Fibroblast of lung (primary cell): ENCODE measurements around the gene RPS24. TPM values are rescaled to one million over a fixed set of nuclear protein-coding genes. Genes with fewer than 3 reads are reported as not detected.
"Not testable (repeated sequence)": the region's sequence is repeated elsewhere in the genome, so short reads cannot be mapped to it uniquely, and the experiment has no call there.

ENCODE experiments used
- DNase-seq, 2 donors: peaks; one replicate each; pipeline versions ENCODE4 v3.0.0 to v3.0.0-alpha.2; 2010; ENCODE audit warnings: low read depth in 2 of 2
- H2AFZ ChIP-seq: 2 replicates; pipeline ENCODE4 v1.5.1; 2012; ENCODE audit warnings: low read length, control low read depth, inconsistent platforms
- H3K27ac ChIP-seq: 2 replicates; pipeline ENCODE4 v1.5.1; 2011; ENCODE audit warnings: low read length, control low read depth; ENCODE audit not compliant: insufficient read depth
- H3K27me3 ChIP-seq: 2 replicates; pipeline ENCODE4 v1.5.1; 2011; ENCODE audit warnings: mild to moderate bottlenecking, low read length; ENCODE audit not compliant: control insufficient read depth, insufficient read depth
- H3K36me3 ChIP-seq: 2 replicates; pipeline ENCODE4 v1.5.1; 2011; ENCODE audit warnings: low read length; ENCODE audit not compliant: control insufficient read depth, insufficient read depth
- H3K4me1 ChIP-seq: 2 replicates; pipeline ENCODE4 v1.5.1; 2011; ENCODE audit warnings: low read length; ENCODE audit not compliant: control insufficient read depth, insufficient read depth; ENCODE audit errors: extremely low read depth
- H3K4me2 ChIP-seq: 2 replicates; pipeline ENCODE4 v1.5.1; 2011; ENCODE audit warnings: low read length, control low read depth; ENCODE audit not compliant: insufficient read depth; ENCODE audit errors: extremely low read depth
- H3K4me3 ChIP-seq, 4 experiments: fragments of 200-600 bp in 1 of 4; sonication (generic) in 1 of 4; replicated peaks in 1 of 4; 2 replicates each; pipeline ENCODE4 v1.5.1; 2011 to 2016; ENCODE audit warnings: low read length in 4 of 4, low read depth in 3 of 4, mild to moderate bottlenecking in 3 of 4, control low read depth in 2 of 4, inconsistent platforms in 1 of 4, mixed read lengths in 1 of 4; ENCODE audit not compliant: insufficient read depth in 1 of 4; ENCODE audit errors: control extremely low read depth in 1 of 4
- H3K79me2 ChIP-seq: 2 replicates; pipeline ENCODE4 v1.5.1; 2012; ENCODE audit warnings: mild to moderate bottlenecking, low read length, inconsistent platforms; ENCODE audit not compliant: control insufficient read depth, insufficient read depth
- H3K9ac ChIP-seq: 2 replicates; pipeline ENCODE4 v1.5.1; 2011; ENCODE audit warnings: mild to moderate bottlenecking, low read length, control low read depth; ENCODE audit not compliant: insufficient read depth
- H3K9me3 ChIP-seq: 2 replicates; pipeline ENCODE4 v1.5.1; 2012; ENCODE audit warnings: low read depth, low read length; ENCODE audit not compliant: control insufficient read depth, insufficient read depth
- H4K20me1 ChIP-seq: 2 replicates; pipeline ENCODE4 v1.5.1; 2011; ENCODE audit warnings: low read length; ENCODE audit not compliant: control insufficient read depth, insufficient read depth; ENCODE audit errors: extremely low read depth
- EZH2 ChIP-seq: IDR thresholded peaks from 2 replicates; pipeline ENCODE4 v1.5.1; 2012; ENCODE audit warnings: low read length, control low read depth, mild to moderate bottlenecking; ENCODE audit errors: missing control alignments
- polyA plus RNA-seq, 2 donors: library from polyadenylated mRNA; depleted of rRNA in 1 of 2; stranded (reverse) in 1 of 2; unstranded in 1 of 2; fragments of >200 nt; gene quantifications; 2 replicates each; pipeline ENCODE4 v1.2.1, GENCODE V29; 2011 to 2012; ENCODE audit warnings: missing spikeins in 1 of 2
- total RNA-seq: library from RNA; depleted of rRNA; stranded (reverse); fragments of >200 nt; gene quantifications from 2 replicates; pipeline ENCODE4 v1.2.1, GENCODE V29; 2014
- TF ChIP-seq, protein P1 (sequence below), 2 donors: IDR thresholded peaks in 1 of 2; conservative IDR thresholded peaks in 1 of 2; 1 replicate in 1 of 2; 2 replicates in 1 of 2; pipeline ENCODE4 v1.5.1; 2011 to 2012; ENCODE audit warnings: low read length in 2 of 2, control low read depth in 1 of 2, inconsistent platforms in 1 of 2, low read depth in 1 of 2, mild to moderate bottlenecking in 1 of 2

Gene RPS24
- total and polyA plus RNA-seq, 2 donors (not counting 1 experiment from before 2014, with no cell fraction given) = 1,917 to 4,192 TPM

DNA sequence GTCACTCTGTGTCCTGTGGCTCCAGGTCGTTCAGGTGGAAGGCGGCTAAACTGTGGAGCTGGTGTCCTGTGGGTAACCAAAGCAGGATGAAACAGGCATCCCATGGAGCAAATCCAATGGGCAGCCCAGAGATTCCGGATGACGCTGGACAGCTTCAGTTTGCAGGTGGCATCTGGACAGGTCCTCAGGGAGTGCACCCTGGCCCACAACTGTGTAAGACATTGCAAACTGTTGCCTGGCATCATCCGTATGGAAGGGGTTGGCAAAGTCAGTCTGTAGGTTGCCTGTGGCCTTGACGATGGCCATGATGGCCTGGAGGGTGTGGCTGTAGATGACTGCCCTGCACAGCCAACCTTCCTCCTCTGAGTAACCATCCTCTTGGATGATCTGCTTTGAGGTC is 35.5 kb downstream of the RPS24 start:
- Histone ChIP-seq H3K4me2 (no peak overlapping the region), H3K4me3 (no peak overlapping the region), H2AFZ (no peak overlapping the region), H3K27ac (no peak overlapping the region), H3K27me3 (no peaks in the 10 kb centered on the region), H3K36me3 (no peaks in the 10 kb centered on the region), H4K20me1 (no peaks in the 10 kb centered on the region), H3K9me3 (no peaks in the 10 kb centered on the region), H3K79me2 (no peaks in the 10 kb centered on the region), H3K4me1 (no peaks in the 10 kb centered on the region), H3K9ac (no peak overlapping the region)
- DNase-seq = no peak
- TF ChIP-seq EZH2 = no peak
- TF ChIP-seq, protein P1, sequence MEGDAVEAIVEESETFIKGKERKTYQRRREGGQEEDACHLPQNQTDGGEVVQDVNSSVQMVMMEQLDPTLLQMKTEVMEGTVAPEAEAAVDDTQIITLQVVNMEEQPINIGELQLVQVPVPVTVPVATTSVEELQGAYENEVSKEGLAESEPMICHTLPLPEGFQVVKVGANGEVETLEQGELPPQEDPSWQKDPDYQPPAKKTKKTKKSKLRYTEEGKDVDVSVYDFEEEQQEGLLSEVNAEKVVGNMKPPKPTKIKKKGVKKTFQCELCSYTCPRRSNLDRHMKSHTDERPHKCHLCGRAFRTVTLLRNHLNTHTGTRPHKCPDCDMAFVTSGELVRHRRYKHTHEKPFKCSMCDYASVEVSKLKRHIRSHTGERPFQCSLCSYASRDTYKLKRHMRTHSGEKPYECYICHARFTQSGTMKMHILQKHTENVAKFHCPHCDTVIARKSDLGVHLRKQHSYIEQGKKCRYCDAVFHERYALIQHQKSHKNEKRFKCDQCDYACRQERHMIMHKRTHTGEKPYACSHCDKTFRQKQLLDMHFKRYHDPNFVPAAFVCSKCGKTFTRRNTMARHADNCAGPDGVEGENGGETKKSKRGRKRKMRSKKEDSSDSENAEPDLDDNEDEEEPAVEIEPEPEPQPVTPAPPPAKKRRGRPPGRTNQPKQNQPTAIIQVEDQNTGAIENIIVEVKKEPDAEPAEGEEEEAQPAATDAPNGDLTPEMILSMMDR (conservative IDR thresholded peaks at IDR 0.05 in 1 of 2, IDR thresholded peaks at IDR 0.05 in 1 of 2; ENCODE audit: low read depth in 1 of 2, low read length in 2 of 2) = no peak

DNA sequence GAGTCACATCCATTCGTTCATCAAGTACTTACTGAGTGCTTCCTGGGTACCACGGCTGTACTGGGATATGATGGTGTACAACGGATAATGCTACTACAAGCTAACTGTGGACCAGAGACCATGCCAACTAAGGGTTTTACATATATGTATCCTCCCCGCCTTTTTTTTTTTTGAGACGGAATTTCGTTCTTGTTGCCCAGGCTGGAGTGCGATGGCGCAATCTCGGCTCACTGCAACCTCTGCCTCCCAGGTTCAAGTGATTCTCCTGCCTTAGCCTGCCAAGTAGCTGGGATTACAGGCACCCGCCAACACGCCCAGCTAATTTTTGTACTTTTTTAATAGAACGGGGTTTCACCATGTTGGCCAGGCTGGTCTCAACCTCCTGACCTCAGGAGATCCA is 36.4 kb downstream of the RPS24 start:
- not testable (repeated sequence) for H2AFZ ChIP-seq, H3K4me1 ChIP-seq, H3K36me3 ChIP-seq, H4K20me1 ChIP-seq, H3K79me2 ChIP-seq, H3K4me2 ChIP-seq, H3K27ac ChIP-seq, H3K9ac ChIP-seq, H3K9me3 ChIP-seq, H3K27me3 ChIP-seq, DNase-seq, H3K4me3 ChIP-seq

DNA sequence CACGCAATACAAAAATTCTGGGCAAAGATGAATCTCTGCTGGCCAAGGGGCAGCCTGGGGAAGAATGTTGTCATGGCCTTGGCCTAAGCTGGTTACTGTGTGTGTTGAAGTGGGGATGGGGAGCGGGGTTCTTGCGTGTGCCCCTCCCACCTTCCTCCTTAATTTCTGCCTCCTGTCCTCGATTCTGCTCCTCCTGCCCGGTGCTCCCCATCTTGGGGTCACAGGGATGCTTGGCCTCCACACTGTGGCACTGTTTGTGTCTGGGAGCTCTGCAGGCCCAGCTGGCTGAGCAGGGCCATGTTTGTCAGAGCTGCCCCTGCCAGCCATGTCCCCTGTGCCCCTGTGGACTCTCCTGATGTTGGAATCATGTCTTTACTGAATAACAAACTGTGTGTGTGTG is 37.1 kb downstream of the RPS24 start:
- Histone ChIP-seq H4K20me1 (no peaks in the 10 kb centered on the region), H3K9me3 (no peaks in the 10 kb centered on the region), H3K27ac (no peak overlapping the region), H3K36me3 (no peaks in the 10 kb centered on the region), H3K9ac (no peak overlapping the region), H3K4me3 (no peak overlapping the region), H3K27me3 (no peaks in the 10 kb centered on the region), H2AFZ (no peak overlapping the region), H3K4me1 (no peaks in the 10 kb centered on the region), H3K4me2 (no peak overlapping the region), H3K79me2 (no peaks in the 10 kb centered on the region)
- no peak for TF ChIP-seq EZH2
- TF ChIP-seq, protein P1 (conservative IDR thresholded peaks at IDR 0.05 in 1 of 2, IDR thresholded peaks at IDR 0.05 in 1 of 2; ENCODE audit: low read depth in 1 of 2, low read length in 2 of 2) = no peak
- DNase-seq = no peak
